PC-3 (cell line): ENCODE measurements around the gene LHCGR. TPM values are rescaled to one million over a fixed set of nuclear protein-coding genes. Genes with fewer than 3 reads are reported as not detected.

ENCODE experiments used
- ATAC-seq: fragments of 200-7000 bp; cut with Tn5 transposase; 2 replicates; pipeline ENCODE4 v1.9.1; 2020; ENCODE audit warnings: mild to moderate bottlenecking, moderate library complexity
- BruUV-seq: library from RNA; stranded (reverse); fragments of 400-500 nt; replicated peaks from 2 replicates; lab custom pipeline; 2021; lab: Mats Ljungman, UMichigan
- CTCF ChIA-PET: fragments of 300-600 bp; sonication (Branson Sonifier 250); formaldehyde crosslinking; loops from one replicate; lab custom pipeline; 2022; ENCODE audit warnings: antibody characterized with exemption; lab: Charles Lee
- POLR2A ChIA-PET: fragments of 300-600 bp; sonication (Branson Sonifier 250); formaldehyde crosslinking; loops from one replicate; lab custom pipeline; 2022; ENCODE audit warnings: antibody characterized with exemption; ENCODE audit not compliant: unreplicated experiment; lab: Charles Lee
- DNase-seq: peaks from one replicate; pipeline ENCODE4 v3.0.0-alpha.2; 2015
- H2AFZ ChIP-seq: fragments of 300-600 bp; sonication (generic); 2 replicates; pipeline ENCODE4 v1.6.0; 2016; ENCODE audit warnings: antibody characterized with exemption, low read length
- H3F3A ChIP-seq: fragments of 300-600 bp; sonication (generic); one replicate; pipeline ENCODE4 v1.6.0; 2017; ENCODE audit warnings: antibody characterized with exemption, low read length, control low read depth, mild to moderate bottlenecking; ENCODE audit not compliant: unreplicated experiment
- H3K27ac ChIP-seq: fragments of 300-600 bp; sonication (generic); 2 replicates; pipeline ENCODE4 v1.5.1; 2016; ENCODE audit warnings: mild to moderate bottlenecking, low read length
- H3K27me3 ChIP-seq: fragments of 300-600 bp; sonication (generic); 2 replicates; pipeline ENCODE4 v1.6.1; 2016; ENCODE audit warnings: low read length, mixed read lengths
- H3K36me3 ChIP-seq: fragments of 300-600 bp; sonication (generic); 2 replicates; pipeline ENCODE4 v1.6.1; 2016; ENCODE audit warnings: low read depth, mixed run types, low read length, mixed read lengths
- H3K4me1 ChIP-seq: fragments of 300-600 bp; sonication (generic); 2 replicates; pipeline ENCODE4 v1.5.1; 2016; ENCODE audit warnings: low read length; ENCODE audit not compliant: insufficient read depth
- H3K4me2 ChIP-seq: fragments of 300-600 bp; sonication (generic); 2 replicates; pipeline ENCODE4 v1.6.0; 2016; ENCODE audit warnings: low read length
- H3K4me3 ChIP-seq: fragments of 300-600 bp; sonication (generic); 2 replicates; pipeline ENCODE4 v1.5.1; 2016; ENCODE audit warnings: mild to moderate bottlenecking, low read length, mixed read lengths
- H3K79me2 ChIP-seq: fragments of 300-600 bp; sonication (generic); 2 replicates; pipeline ENCODE4 v1.6.1; 2017; ENCODE audit warnings: low read length, mixed read lengths
- H3K9ac ChIP-seq: fragments of 300-600 bp; sonication (generic); 2 replicates; pipeline ENCODE4 v1.6.0; 2016; ENCODE audit warnings: mild to moderate bottlenecking, low read length
- H3K9me2 ChIP-seq: fragments of 300-600 bp; sonication (generic); replicated peaks from 2 replicates; pipeline ENCODE4 v1.6.1; 2016; ENCODE audit warnings: mixed run types, low read length, mixed read lengths
- H3K9me3 ChIP-seq: fragments of 300-600 bp; sonication (generic); 2 replicates; pipeline ENCODE4 v1.6.1; 2016; ENCODE audit warnings: low read length, mixed read lengths
- H4K20me1 ChIP-seq: fragments of 300-600 bp; sonication (generic); 2 replicates; pipeline ENCODE4 v1.6.1; 2016; ENCODE audit warnings: low read length, mixed read lengths
- CTCF ChIP-seq: fragments of 300-600 bp; sonication (generic); conservative IDR thresholded peaks from 2 replicates; pipeline ENCODE4 v1.5.1; 2017; ENCODE audit warnings: antibody characterized with exemption, low read depth, mild to moderate bottlenecking, low read length
- EZH2 ChIP-seq: fragments of 300-600 bp; sonication (generic); IDR thresholded peaks from one replicate; pipeline ENCODE4 v1.6.1; 2017; ENCODE audit warnings: antibody characterized with exemption, mild to moderate bottlenecking, low read length; ENCODE audit not compliant: unreplicated experiment
- EZH2phosphoT487 ChIP-seq: fragments of 300-600 bp; sonication (generic); IDR thresholded peaks from 2 replicates; pipeline ENCODE4 v1.6.1; 2018; ENCODE audit warnings: mild to moderate bottlenecking, antibody characterized with exemption, low read length, borderline replicate concordance
- intact Hi-C: fragments of 100-400 bp; cut with micrococcal nuclease; formaldehyde crosslinking; loops from 2 replicates; pipeline ENCODE4 v1.9.0; 2023
- total RNA-seq: library from RNA; depleted of rRNA; stranded (reverse); fragments of >200 nt; gene quantifications from 2 replicates; pipeline ENCODE4 v1.2.3, GENCODE V29; 2014

LHCGR gene
- total RNA-seq, 1 experiment from 2014 or later = not detected

GRCh38 chr2:48722391-48722790 is 33.1 kb downstream of the LHCGR start:
- TF ChIP-seq EZH2phosphoT487 (no peak), CTCF (no peak), EZH2 (no peak)
- no peak overlapping the region for H3K9ac ChIP-seq
- ChIA-PET POLR2A (no interaction called here), CTCF (no interaction called here)
- H3K4me2 ChIP-seq = no peak overlapping the region
- H3K9me2 ChIP-seq = no peaks in the 10 kb centered on the region
- 0 out of 2 replicates have a peak, but pooled peaks cover 4% of the 10 kb centered on the region for H3K4me1 ChIP-seq
- H3K4me3 ChIP-seq = no peak overlapping the region
- no peak for ATAC-seq
- H3K9me3 ChIP-seq = no peaks in the 10 kb centered on the region
- H3K36me3 ChIP-seq = no peaks in the 10 kb centered on the region
- no peak overlapping the region for H3K27ac ChIP-seq
- DNase-seq = no peak
- H3F3A ChIP-seq = no peaks in the 10 kb centered on the region
- no peak overlapping the region for H2AFZ ChIP-seq
- H3K27me3 ChIP-seq = no peaks in the 10 kb centered on the region
- H4K20me1 ChIP-seq = no peaks in the 10 kb centered on the region
- no peaks in the 10 kb centered on the region for H3K79me2 ChIP-seq
- BruUV-seq = no TSS peak
- intact Hi-C loops = no loop called here

GRCh38 chr2:48721158-48721557 is 34.4 kb downstream of the LHCGR start:
- ATAC-seq (no peak), DNase-seq (no peak)
- CTCF ChIA-PET = no interaction called here
- H3F3A ChIP-seq = no peaks in the 10 kb centered on the region
- H4K20me1 ChIP-seq = no peaks in the 10 kb centered on the region
- H3K9ac ChIP-seq = no peak overlapping the region
- intact Hi-C loops = no loop called here
- H3K4me2 ChIP-seq = no peak overlapping the region
- no peak overlapping the region for H2AFZ ChIP-seq
- TF ChIP-seq EZH2 = no peak
- TF ChIP-seq EZH2phosphoT487 = no peak
- no peak for TF ChIP-seq CTCF
- no TSS peak for BruUV-seq
- no peak overlapping the region for H3K27ac ChIP-seq
- H3K36me3 ChIP-seq = no peaks in the 10 kb centered on the region
- no peak overlapping the region for H3K4me3 ChIP-seq
- H3K79me2 ChIP-seq = no peaks in the 10 kb centered on the region
- H3K4me1 ChIP-seq = 0 out of 2 replicates have a peak, but pooled peaks cover 4% of the 10 kb centered on the region
- H3K27me3 ChIP-seq = no peaks in the 10 kb centered on the region
- H3K9me3 ChIP-seq = no peaks in the 10 kb centered on the region
- POLR2A ChIA-PET = no interaction called here
- no peaks in the 10 kb centered on the region for H3K9me2 ChIP-seq

- Histone ChIP-seq H4K20me1 (no peaks in the 10 kb centered on the region), H3K79me2 (no peaks in the 10 kb centered on the region), H3K4me2 (no peak overlapping the region), H3K27me3 (no peaks in the 10 kb centered on the region), H2AFZ (no peak overlapping the region), H3K4me3 (no peak overlapping the region), H3K9ac (no peak overlapping the region), H3K4me1 (0 out of 2 replicates have a peak, but pooled peaks cover 4% of the 10 kb centered on the region), H3K9me3 (no peaks in the 10 kb centered on the region), H3F3A (no peaks in the 10 kb centered on the region), H3K27ac (no peak overlapping the region), H3K9me2 (no peaks in the 10 kb centered on the region), H3K36me3 (no peaks in the 10 kb centered on the region)
- ATAC-seq (no peak), DNase-seq (no peak)
- BruUV-seq = no TSS peak
- CTCF ChIA-PET = no interaction called here
- intact Hi-C loops = no loop called here
- POLR2A ChIA-PET = no interaction called here
- TF ChIP-seq EZH2phosphoT487 (no peak), EZH2 (no peak), CTCF (no peak)
These were observed 35.9 kb downstream of the LHCGR start for GRCh38 chr2:48719480-48720177.
